Breast epithelium (tissue), 3 donors: ENCODE data around the gene IRAK1BP1.

Source experiments
- CTCF ChIP-seq, 3 donors: fragments of 450-650 bp; IDR thresholded peaks; one replicate each; pipeline ENCODE4 v1.5.1; 2016 to 2017; ENCODE audit warnings: antibody characterized with exemption in 3 of 3, mild to moderate bottlenecking in 3 of 3, moderate library complexity in 3 of 3
- POLR2A ChIP-seq: fragments of 450-650 bp; IDR thresholded peaks from one replicate; pipeline ENCODE4 v1.6.1; 2016; ENCODE audit warnings: antibody characterized with exemption, mild to moderate bottlenecking, moderate library complexity

DNA sequence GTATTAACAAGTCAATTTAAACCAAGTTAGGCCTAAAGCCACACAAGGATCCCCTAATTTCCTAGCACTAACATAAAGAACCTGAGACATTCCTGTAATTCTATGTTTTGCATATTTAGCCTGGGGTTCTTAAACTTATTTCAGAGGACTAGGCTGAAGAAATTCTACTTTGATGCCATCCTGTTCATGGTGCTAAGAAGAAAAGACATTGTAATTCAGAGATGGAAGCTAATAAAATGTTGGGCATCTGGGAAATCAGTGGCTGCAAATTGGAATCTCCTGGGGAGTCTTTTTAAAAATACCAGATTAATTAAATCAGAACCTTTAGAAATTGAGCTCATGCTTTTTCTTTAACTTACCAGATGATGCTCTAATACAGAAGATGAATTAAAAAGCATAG lies 26.2 kb upstream of the IRAK1BP1 start:
- TF ChIP-seq POLR2A: no peak
- no peak for TF ChIP-seq CTCF (IDR thresholded peaks at IDR 0.05)
